ENCODE data around the gene ANGPT4. TPM values are rescaled to one million over a fixed set of nuclear protein-coding genes. Genes with fewer than 3 reads are reported as not detected.

ANGPT4 gene
- total RNA-seq, 4 donors from 2014 or later, result 0.27 TPM; not detected in 3

DNA sequence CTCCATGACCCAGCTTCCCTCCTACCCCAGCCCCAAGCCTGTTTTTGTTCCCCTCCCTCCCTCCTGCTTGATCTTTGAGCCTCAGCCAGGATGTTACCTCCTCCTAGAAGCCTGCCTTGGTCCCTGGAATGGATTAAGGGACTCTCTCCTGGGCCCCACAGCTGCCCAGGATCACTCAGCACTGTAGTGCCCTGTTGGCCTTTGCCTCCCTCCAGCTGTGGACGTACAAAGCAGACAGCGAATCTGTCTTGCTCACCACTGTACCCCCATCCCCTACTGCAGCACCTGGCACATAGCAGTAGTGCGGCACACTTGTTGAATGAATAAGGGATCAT, 94.4 kb downstream of the ANGPT4 start:
- H3K4me3 ChIP-seq, result no peak overlapping the region
- no peak overlapping the region for H3K27ac ChIP-seq
- peaks cover 0 to 19% (median 0%) of the 10 kb centered on the region in 4 donors for H3K4me1 ChIP-seq
- TF ChIP-seq POLR2A (IDR thresholded peaks at IDR 0.05), result no peak
- TF ChIP-seq, protein P1, sequence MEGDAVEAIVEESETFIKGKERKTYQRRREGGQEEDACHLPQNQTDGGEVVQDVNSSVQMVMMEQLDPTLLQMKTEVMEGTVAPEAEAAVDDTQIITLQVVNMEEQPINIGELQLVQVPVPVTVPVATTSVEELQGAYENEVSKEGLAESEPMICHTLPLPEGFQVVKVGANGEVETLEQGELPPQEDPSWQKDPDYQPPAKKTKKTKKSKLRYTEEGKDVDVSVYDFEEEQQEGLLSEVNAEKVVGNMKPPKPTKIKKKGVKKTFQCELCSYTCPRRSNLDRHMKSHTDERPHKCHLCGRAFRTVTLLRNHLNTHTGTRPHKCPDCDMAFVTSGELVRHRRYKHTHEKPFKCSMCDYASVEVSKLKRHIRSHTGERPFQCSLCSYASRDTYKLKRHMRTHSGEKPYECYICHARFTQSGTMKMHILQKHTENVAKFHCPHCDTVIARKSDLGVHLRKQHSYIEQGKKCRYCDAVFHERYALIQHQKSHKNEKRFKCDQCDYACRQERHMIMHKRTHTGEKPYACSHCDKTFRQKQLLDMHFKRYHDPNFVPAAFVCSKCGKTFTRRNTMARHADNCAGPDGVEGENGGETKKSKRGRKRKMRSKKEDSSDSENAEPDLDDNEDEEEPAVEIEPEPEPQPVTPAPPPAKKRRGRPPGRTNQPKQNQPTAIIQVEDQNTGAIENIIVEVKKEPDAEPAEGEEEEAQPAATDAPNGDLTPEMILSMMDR (IDR thresholded peaks at IDR 0.05), result no peak
- H3K9me3 ChIP-seq, result no peaks in the 10 kb centered on the region
- H3K36me3 ChIP-seq, result no peaks in the 10 kb centered on the region
- no peaks in the 10 kb centered on the region for H3K27me3 ChIP-seq
- peak in 2 of 3 donors; percentile 4 to 14 for DNase-seq

DNA sequence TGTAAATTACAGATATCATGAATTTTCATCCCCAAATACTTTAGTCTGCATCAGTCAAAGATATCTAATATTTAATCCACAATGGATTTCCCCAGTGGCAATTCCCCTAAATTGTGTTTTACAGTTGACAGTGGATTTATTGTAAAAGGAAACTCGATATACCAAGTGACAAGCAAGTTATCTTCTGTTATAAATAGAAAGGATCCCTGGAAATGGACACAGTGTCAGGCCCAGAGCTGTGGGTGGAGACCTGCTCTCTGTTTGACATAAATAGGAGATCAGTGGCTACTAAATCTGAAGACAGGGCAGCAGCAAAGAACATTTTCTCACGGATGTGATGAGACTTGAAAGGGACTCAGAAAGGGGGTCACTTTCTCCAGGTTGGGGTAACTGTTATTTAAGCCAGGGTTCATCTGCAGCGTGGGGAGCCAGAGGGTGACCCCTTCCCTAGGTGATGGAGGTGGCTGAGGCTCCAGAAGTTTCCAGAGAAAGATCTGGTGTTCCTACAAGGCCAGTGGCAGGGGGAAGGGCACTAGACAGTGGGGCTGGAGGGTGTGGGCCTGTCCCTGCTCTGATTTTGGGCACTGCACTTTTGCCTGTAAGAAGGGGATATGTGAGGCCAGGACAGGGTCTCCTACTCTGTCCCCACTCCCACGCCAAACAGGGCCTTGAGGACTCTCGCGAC, 94.9 kb downstream of the ANGPT4 start:
- H3K27me3 ChIP-seq, result no peaks in the 10 kb centered on the region
- no peak overlapping the region for H3K27ac ChIP-seq
- H3K4me3 ChIP-seq, result no peak overlapping the region
- H3K9me3 ChIP-seq, result no peaks in the 10 kb centered on the region
- H3K36me3 ChIP-seq, result no peaks in the 10 kb centered on the region
- peaks cover 0 to 19% (median 0%) of the 10 kb centered on the region in 4 donors for H3K4me1 ChIP-seq
- no peak for TF ChIP-seq POLR2A (IDR thresholded peaks at IDR 0.05)
- TF ChIP-seq, protein P1 (IDR thresholded peaks at IDR 0.05), result no peak
- DNase-seq, result peak in 2 of 3 donors; percentile 4 to 38

DNA sequence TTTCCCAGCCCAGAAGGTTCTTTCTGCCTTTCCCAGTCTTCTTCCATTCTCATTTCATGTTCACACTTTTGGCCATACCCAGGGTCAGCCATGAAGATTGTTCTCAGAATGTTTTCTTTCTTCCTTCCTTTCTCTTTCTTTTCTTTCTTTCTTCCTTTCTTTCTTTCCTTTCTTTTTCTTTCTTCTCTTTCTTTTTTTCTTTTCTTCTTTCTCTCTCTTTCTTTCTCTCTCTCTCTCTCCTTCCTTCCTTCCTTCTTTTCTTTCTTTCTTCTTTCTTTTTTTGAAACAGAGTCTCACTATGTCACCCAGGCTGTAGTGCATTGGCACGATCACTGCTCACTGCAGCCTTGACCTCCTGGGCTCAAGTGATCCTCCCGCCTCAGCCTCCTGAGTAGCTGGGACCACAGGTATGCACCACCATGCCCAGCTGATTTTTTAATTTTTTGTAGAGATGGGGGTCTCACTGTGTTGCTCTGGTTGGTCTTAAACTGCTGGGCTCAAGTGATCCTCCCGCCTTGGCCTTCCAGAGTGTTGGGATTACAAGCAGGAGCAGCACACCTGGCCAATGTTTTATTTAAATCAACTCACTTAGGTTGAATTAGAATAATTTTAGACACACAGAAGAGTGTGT, 95.7 kb downstream of the ANGPT4 start:
- no peak overlapping the region for H3K4me3 ChIP-seq
- peaks cover 0 to 19% (median 0%) of the 10 kb centered on the region in 4 donors for H3K4me1 ChIP-seq
- no peak for TF ChIP-seq POLR2A (IDR thresholded peaks at IDR 0.05)
- TF ChIP-seq, protein P1 (IDR thresholded peaks at IDR 0.05), result no peak

More for the DNA sequence above, 95.7 kb downstream of the ANGPT4 start:
- Histone ChIP-seq H3K27me3 (no peaks in the 10 kb centered on the region), H3K9me3 (no peaks in the 10 kb centered on the region), H3K36me3 (no peaks in the 10 kb centered on the region), H3K27ac (no peak overlapping the region)
- no peak for DNase-seq

Other genes starting within 250 kb of the ANGPT4 start
- not detected for gene SCRT2, start 240.5 kb downstream of the ANGPT4 start, total RNA-seq
- 100 to 1,000 TPM in 1 of 4 donors, 10 to 100 TPM in 3; 15.7 to 176 (median 26.0) TPM for gene SLC52A3, start 147.8 kb downstream of the ANGPT4 start, total RNA-seq
- gene FAM110A, start 82.6 kb downstream of the ANGPT4 start, total RNA-seq, result 10 to 100 TPM in 2 of 4 donors, 1 to 10 TPM in 2; 5.1 to 15.7 (median 12.7) TPM
- gene RSPO4, start 86.0 kb upstream of the ANGPT4 start, total RNA-seq, result not detected
- gene PSMF1, start 202.3 kb upstream of the ANGPT4 start, total RNA-seq, result 100 to 1,000 TPM in 1 of 4 donors, 10 to 100 TPM in 3; 44.6 to 167 (median 67.8) TPM